Measurements from ENCODE around the gene PBRM1.

DNA sequence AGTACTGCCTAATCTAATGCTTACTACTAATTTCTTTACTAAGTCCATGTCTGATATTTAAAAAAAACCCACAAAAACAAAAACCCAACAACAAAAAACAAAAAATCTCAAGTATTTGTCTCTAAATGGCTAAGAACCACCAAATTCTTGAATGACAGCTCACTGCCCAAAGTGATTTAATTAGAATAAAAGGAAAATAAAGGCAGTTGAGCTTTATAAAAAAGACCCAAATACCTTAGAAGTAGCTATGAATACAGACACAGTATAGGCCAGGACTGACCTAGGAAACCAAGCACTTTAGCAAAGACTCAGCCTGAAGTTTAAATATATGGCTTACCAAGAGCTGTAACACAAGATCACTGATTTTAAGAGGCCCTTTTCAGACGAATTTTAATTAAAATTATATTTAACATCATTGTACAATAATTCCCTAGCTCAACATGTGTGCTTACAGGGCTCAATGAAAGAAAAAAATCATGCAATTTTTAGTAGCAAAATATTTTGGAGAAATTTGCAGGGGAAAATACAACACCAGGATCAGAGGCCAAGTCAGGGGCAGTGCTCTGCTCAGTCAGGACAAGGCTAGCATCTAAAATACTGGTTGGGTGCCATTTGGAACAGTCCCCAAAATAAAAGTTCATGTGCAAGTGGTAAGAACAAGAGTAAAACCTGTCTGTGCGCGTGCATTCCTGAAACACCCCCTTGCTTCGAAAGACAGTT, 124.5 kb downstream of the PBRM1 start:
- TF ChIP-seq, protein P1, sequence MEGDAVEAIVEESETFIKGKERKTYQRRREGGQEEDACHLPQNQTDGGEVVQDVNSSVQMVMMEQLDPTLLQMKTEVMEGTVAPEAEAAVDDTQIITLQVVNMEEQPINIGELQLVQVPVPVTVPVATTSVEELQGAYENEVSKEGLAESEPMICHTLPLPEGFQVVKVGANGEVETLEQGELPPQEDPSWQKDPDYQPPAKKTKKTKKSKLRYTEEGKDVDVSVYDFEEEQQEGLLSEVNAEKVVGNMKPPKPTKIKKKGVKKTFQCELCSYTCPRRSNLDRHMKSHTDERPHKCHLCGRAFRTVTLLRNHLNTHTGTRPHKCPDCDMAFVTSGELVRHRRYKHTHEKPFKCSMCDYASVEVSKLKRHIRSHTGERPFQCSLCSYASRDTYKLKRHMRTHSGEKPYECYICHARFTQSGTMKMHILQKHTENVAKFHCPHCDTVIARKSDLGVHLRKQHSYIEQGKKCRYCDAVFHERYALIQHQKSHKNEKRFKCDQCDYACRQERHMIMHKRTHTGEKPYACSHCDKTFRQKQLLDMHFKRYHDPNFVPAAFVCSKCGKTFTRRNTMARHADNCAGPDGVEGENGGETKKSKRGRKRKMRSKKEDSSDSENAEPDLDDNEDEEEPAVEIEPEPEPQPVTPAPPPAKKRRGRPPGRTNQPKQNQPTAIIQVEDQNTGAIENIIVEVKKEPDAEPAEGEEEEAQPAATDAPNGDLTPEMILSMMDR (IDR thresholded peaks at IDR 0.05; ENCODE audit: low read length): no peak
- TF ChIP-seq EZH2 (optimal IDR thresholded peaks at IDR 0.05; ENCODE audit: low read depth, low read length): no peak
